HG02885 (cell line): ENCODE results near the gene EXOC4.

Experiments used
- ATAC-seq: cut with Tn5 transposase; IDR thresholded peaks from one replicate; pipeline ENCODE4 v1.9.1; 2021; ENCODE audit warnings: mild to moderate bottlenecking; ENCODE audit not compliant: unreplicated experiment, poor library complexity

Gene EXOC4

GRCh38 chr7:133724694-133725093 lies 471.8 kb downstream of the EXOC4 start:
- no peak for ATAC-seq

DNA sequence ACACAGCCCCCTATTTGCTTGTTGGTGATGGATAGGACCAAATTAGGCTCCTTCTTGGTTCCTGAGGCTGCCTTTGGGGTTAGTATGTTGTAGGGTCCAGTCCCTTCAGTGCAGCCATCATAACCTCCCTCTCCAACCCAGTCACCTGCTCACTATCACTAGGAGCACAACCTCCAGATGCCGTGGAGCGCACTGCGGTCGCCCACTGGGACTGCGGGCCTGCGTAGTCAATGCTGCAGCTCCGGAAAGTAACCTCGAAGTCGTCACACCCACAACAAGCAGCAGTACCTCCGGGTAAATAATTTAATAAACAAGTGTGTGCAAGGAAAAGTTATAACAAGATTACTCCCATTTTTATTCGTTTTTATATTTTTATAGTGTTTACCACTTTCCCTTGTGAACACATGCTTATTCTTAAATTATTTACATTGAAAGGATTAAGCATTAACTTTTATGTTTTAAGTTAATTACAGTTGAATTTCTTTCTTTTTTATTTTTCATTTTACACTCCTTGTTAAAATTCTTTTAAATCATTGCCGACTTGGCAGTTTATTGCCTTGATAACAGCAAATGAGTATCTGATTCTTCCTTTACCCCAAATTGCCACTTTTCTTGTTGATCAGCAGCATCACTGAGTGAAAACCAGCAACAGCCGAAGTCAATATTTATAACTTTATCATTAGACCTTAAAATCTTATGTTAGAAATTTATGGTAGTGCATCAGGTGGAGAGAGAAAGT lies 474.8 kb downstream of the EXOC4 start:
- no peak for ATAC-seq

GRCh38 chr7:133730360-133730759 lies 477.5 kb downstream of the EXOC4 start:
- no peak for ATAC-seq

DNA sequence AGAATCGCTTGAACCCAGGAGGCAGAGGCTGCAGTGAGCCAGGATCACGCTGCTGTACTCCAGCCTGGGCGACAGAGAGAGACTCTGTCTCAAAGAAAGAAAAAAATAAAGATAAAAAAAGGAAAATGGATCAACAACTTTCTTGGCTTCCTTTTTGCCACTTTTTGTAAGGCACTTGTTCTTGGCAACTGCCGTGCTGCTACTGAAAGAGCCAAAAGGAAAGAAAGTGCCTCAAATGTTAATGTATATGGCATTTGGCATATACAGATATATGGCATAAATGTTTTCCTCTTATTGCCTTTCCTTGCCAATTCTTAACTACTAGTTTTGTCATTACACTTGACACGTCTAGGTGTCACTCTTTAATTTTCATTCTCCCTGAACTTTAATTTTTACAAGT lies 480.5 kb downstream of the EXOC4 start:
- ATAC-seq, result no peak

DNA sequence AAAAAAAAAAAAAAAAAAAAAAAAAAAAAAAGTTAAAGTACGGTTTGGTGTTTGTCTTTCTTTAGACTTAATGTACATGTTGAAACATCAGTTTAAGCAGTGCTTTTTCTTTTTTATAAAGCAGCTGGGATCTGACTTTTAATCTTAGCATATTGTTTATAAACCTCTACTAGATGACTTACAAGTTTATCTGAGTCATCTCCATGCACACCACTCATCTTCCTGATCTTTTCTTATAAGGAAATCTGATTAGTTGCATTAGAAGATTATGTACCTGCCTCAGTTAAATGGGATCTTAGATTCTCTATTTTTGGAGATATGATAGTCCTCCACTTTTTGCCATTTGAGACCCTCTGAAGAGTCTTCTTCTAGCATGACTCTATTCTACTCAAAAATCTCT lies 482.3 kb downstream of the EXOC4 start:
- no peak for ATAC-seq

- ATAC-seq, result no peak
These were observed 486.9 kb downstream of the EXOC4 start for GRCh38 chr7:133739817-133740216.

GRCh38 chr7:133741078-133741477 lies 488.2 kb downstream of the EXOC4 start:
- no peak for ATAC-seq

- no peak for ATAC-seq
These were observed 488.8 kb downstream of the EXOC4 start for GRCh38 chr7:133741703-133742102.

DNA sequence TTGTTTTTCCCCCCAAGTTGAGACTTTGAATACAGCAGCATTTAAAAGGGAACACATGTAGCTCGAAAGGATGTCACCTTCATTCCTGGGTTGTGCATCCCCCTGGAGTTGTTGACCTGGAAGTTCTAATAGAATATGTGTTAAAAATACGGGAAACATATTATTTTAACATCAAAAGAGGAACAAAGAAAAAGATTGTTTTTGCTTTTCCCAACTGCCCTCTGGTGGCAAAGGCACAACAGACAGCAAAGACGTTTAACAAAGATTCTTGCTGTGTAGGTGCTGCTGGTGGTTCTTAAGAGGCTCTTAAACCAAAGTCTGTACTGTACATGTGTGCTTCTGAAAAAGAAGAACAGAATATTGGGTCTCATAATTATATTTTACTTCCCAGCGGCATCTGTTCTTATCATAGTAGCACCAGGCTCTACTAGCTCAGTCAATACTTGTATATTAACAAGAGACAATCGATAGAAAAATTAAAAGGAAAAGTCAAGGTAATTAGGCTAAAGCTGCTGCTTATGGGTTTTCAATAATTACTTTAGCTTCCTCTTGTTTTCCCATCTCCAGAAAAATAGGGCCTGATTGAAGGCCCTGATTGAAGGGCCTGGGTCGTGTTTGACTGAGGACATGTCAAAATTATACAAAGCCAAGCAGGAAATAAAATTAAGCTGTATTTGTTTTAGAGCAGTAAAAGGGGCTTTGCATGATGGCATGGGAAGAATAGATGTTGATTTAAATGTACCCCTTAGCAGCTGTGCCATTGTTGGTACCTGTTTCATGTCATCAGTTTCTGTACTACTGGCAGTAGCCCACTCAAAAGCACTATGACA lies 490.0 kb downstream of the EXOC4 start:
- ATAC-seq, result no peak

- no peak for ATAC-seq
These were observed 491.6 kb downstream of the EXOC4 start for GRCh38 chr7:133744451-133744850.

- no peak for ATAC-seq
These were observed 493.4 kb downstream of the EXOC4 start for GRCh38 chr7:133746305-133746704.

DNA sequence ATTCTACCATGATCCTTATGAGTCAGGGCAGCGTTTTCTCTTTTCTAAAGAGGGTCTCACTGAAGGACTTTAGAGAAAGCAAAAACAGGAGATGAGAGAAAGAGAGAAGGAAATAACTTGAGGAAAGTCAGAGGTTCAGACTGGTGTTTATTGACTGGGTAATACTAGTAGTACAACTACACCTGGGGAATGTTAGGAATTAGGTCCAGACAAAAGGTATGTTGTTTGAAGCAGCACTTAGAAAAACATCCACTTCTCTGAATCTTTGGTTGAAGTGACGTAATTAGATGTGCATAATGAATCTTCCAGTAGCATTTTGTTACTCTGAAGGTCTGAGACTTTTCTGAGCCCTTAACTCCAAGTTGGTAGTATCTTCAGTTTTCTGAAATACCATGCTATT lies 494.0 kb downstream of the EXOC4 start:
- no peak for ATAC-seq

GRCh38 chr7:133748443-133749407 lies 495.8 kb downstream of the EXOC4 start:
- no peak for ATAC-seq

DNA sequence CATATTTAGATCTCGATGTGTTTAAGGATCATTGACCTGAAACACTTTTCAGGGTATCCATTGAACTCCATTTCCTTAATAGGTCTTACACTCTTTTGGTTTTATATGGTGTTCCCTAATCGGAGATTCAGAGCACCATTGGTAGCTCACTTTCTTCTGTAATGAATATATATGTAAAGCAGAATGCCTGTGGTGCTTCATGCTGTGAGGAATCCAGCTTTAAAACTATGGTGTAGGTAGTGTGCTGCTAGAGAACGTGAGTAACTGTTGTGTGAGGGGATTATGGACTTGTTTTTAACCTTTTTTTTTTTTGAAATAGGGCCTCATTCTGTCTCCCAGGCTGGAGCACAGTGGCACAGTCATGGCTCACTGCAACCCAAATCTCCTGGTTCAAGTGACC lies 497.4 kb downstream of the EXOC4 start:
- no peak for ATAC-seq

DNA sequence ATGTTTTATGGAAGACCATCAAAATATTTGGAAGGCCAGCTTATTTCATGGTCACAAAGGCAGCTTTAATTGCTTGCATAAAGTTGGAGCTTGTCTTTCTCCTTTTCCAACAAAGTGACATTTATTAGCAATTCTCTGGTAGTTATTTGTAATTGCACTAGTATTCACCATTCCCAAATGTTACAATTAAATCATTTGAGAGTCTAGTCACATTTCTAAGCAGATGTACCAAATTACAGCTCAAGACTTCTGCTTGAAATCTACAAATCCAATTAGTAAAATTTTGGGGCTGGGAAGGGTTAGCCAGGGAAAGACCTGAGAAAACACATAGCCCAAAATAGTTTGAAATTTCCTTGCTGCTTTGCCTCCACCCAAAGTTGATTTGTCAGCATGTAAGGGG lies 498.2 kb downstream of the EXOC4 start:
- no peak for ATAC-seq

DNA sequence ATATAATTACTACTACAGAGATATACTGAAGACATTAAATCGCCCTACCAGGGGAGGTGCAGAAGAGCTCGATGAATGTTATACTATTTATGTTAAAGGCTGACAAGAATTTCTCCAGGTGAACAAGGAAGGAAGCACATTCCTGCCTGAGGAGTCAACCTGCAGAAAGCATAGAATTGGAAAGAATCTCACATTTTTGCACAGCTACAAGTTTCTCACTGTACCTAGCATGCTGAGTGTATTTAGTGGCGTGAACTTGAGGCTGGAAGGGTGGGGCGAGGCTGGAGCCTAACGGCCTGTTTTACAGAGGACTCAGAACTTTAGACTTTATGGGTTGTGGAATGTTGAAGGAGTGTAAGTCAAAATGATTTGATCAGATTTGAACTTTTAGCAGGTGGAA lies 500.6 kb downstream of the EXOC4 start:
- no peak for ATAC-seq

DNA sequence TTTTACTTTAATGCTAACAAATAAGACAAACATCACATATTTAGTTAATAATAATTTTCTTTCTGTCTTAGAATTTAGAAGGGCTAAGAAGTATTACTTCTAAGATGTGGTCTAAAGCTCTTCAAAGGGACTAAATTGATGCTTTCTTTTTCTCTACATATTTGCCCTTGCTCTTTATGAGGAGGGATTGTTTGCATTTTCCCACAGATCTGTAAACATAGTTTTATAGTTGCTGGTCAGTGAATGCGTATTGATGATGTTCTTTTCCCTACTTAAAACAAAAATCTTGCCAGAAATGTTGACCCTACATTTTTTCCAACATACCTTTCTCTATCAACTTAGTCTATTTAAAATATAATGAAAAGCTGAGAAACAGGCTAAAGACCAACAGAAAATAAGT lies 501.8 kb downstream of the EXOC4 start:
- ATAC-seq, result no peak

GRCh38 chr7:133755901-133756300 lies 503.0 kb downstream of the EXOC4 start:
- no peak for ATAC-seq

GRCh38 chr7:133761443-133761842 lies 508.6 kb downstream of the EXOC4 start:
- no peak for ATAC-seq

DNA sequence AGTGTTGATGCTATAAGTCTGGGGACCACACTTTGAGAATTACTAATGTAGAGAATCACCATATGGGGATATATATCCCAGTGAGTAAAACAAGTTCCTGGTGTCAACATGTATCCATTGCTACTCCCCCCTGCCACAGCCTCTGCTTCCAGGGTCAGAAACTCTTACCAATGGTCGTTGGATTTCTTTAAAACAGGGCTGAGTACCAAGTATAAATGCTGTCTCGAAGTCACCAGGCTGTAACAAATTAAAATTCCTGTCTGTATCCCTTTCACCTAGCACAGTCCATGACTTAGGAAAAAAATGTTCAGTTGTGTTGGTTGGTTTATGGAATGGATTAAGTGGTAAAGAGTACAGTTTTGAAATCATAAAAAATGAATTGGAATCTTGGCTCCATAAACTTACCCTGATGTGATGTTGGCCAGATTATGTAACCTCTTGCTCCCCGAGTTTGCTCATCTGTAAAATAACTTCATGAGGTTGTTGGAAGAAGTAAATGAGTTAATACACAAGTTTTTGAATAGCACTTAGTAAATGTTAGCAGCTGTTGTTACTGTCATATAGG lies 510.3 kb downstream of the EXOC4 start:
- no peak for ATAC-seq
